DOHH2 (cell line): Measurements from ENCODE around the gene CAPN11.

Experiments used
- H3F3A ChIP-seq: fragments of 200-600 bp; sonication (generic), shearing (Covaris generic); 2 replicates; pipeline ENCODE4 v1.6.0; 2016; ENCODE audit warnings: antibody characterized with exemption, mild to moderate bottlenecking; ENCODE audit not compliant: control insufficient read depth, insufficient read depth
- H3K27ac ChIP-seq: fragments of 200-600 bp; sonication (generic); 2 replicates; pipeline ENCODE4 v1.5.1; 2014; ENCODE audit warnings: low read depth, mild to moderate bottlenecking, low read length, moderate library complexity
- H3K27me3 ChIP-seq: fragments of 200-600 bp; sonication (generic); 2 replicates; pipeline ENCODE4 v1.6.1; 2014; ENCODE audit warnings: mild to moderate bottlenecking, low read length, mixed read lengths; ENCODE audit not compliant: control insufficient read depth
- H3K36me3 ChIP-seq: fragments of 200-600 bp; sonication (generic); 2 replicates; pipeline ENCODE4 v1.6.1; 2014; ENCODE audit warnings: mild to moderate bottlenecking, low read length, moderate library complexity, mixed read lengths; ENCODE audit not compliant: control insufficient read depth
- H3K4me1 ChIP-seq: fragments of 200-600 bp; sonication (generic); 2 replicates; pipeline ENCODE4 v1.6.1; 2014; ENCODE audit warnings: mild to moderate bottlenecking, low read length, mixed read lengths; ENCODE audit not compliant: control insufficient read depth
- H3K4me2 ChIP-seq: fragments of 200-600 bp; sonication (generic); 2 replicates; pipeline ENCODE4 v1.6.0; 2014; ENCODE audit warnings: mild to moderate bottlenecking, low read length, moderate library complexity
- H3K4me3 ChIP-seq: fragments of 200-600 bp; sonication (generic); 2 replicates; pipeline ENCODE4 v1.5.1; 2014; ENCODE audit warnings: mild to moderate bottlenecking, low read length, mixed read lengths
- H3K79me2 ChIP-seq: fragments of 200-600 bp; sonication (generic); 2 replicates; pipeline ENCODE4 v1.6.1; 2014; ENCODE audit warnings: mild to moderate bottlenecking, low read length, mixed read lengths; ENCODE audit not compliant: control insufficient read depth
- H3K9me2 ChIP-seq: fragments of 200-600 bp; sonication (generic); replicated peaks from 2 replicates; pipeline ENCODE4 v1.6.1; 2014; ENCODE audit warnings: mild to moderate bottlenecking, low read length, mixed read lengths; ENCODE audit not compliant: control insufficient read depth
- H3K9me3 ChIP-seq: fragments of 200-600 bp; sonication (generic); 2 replicates; pipeline ENCODE4 v1.6.1; 2014; ENCODE audit warnings: antibody characterized with exemption, low read length, mixed read lengths; ENCODE audit not compliant: control insufficient read depth, insufficient read depth
- H4K20me1 ChIP-seq: fragments of 200-600 bp; sonication (generic); 2 replicates; pipeline ENCODE4 v1.6.0; 2014; ENCODE audit warnings: low read depth, mild to moderate bottlenecking, antibody characterized with exemption, low read length, moderate library complexity; ENCODE audit not compliant: control insufficient read depth, insufficient read depth
- CTCF ChIP-seq: fragments of 200-600 bp; sonication (generic); IDR thresholded peaks from one replicate; pipeline ENCODE4 v1.5.1; 2014; ENCODE audit warnings: antibody characterized with exemption, mild to moderate bottlenecking, low read depth, low read length; ENCODE audit not compliant: poor library complexity, severe bottlenecking
- EZH2phosphoT487 ChIP-seq: fragments of 200-600 bp; sonication (generic); IDR thresholded peaks from 2 replicates; pipeline ENCODE4 v1.6.1; 2017; ENCODE audit warnings: borderline replicate concordance, mild to moderate bottlenecking, antibody characterized with exemption, low read length, moderate library complexity, mixed read lengths

Gene CAPN11

GRCh38 chr6:44166116-44166515, 7.5 kb downstream of the CAPN11 start:
- no peaks in the 10 kb centered on the region for H3K36me3 ChIP-seq
- no peaks in the 10 kb centered on the region for H3K9me2 ChIP-seq
- no peaks in the 10 kb centered on the region for H4K20me1 ChIP-seq
- H3K27me3 ChIP-seq, result peaks cover 67% of the 10 kb centered on the region
- H3K4me3 ChIP-seq, result no peak overlapping the region
- H3K9me3 ChIP-seq, result no peaks in the 10 kb centered on the region
- H3K4me2 ChIP-seq, result no peak overlapping the region
- H3K79me2 ChIP-seq, result no peaks in the 10 kb centered on the region
- H3F3A ChIP-seq, result no peaks in the 10 kb centered on the region
- no peaks in the 10 kb centered on the region for H3K4me1 ChIP-seq
- no peak for TF ChIP-seq EZH2phosphoT487
- TF ChIP-seq CTCF, result no peak
- no peak overlapping the region for H3K27ac ChIP-seq

- no peak overlapping the region for H3K27ac ChIP-seq
- H3K4me1 ChIP-seq, result no peaks in the 10 kb centered on the region
- H3K4me3 ChIP-seq, result no peak overlapping the region
- no peaks in the 10 kb centered on the region for H3K9me3 ChIP-seq
- no peaks in the 10 kb centered on the region for H3K79me2 ChIP-seq
- no peak overlapping the region for H3K4me2 ChIP-seq
- H4K20me1 ChIP-seq, result no peaks in the 10 kb centered on the region
- H3K36me3 ChIP-seq, result no peaks in the 10 kb centered on the region
- TF ChIP-seq CTCF (no peak), EZH2phosphoT487 (no peak)
- no peaks in the 10 kb centered on the region for H3F3A ChIP-seq
- peaks cover 64% of the 10 kb centered on the region for H3K27me3 ChIP-seq
- H3K9me2 ChIP-seq, result no peaks in the 10 kb centered on the region
These were observed 8.1 kb downstream of the CAPN11 start for GRCh38 chr6:44166591-44167184.

GRCh38 chr6:44167567-44167966, 8.9 kb downstream of the CAPN11 start:
- Histone ChIP-seq H3K4me1 (no peaks in the 10 kb centered on the region), H4K20me1 (no peaks in the 10 kb centered on the region), H3F3A (no peaks in the 10 kb centered on the region), H3K9me3 (no peaks in the 10 kb centered on the region), H3K36me3 (no peaks in the 10 kb centered on the region), H3K9me2 (no peaks in the 10 kb centered on the region), H3K4me2 (no peak overlapping the region), H3K79me2 (no peaks in the 10 kb centered on the region), H3K27ac (no peak overlapping the region), H3K27me3 (peaks cover 57% of the 10 kb centered on the region), H3K4me3 (no peak overlapping the region)
- TF ChIP-seq EZH2phosphoT487 (no peak), CTCF (no peak)
